GM19099 (cell line): ENCODE measurements around the gene RAB23.

Source experiments
- POLR2A ChIP-seq: IDR thresholded peaks from 3 replicates; pipeline ENCODE4 v1.6.1; 2011; ENCODE audit warnings: low read depth; ENCODE audit not compliant: insufficient read length; ENCODE audit errors: extremely low read depth

RAB23 gene

GRCh38 chr6:57138026-57138425, 84.1 kb downstream of the RAB23 start:
- no peak for TF ChIP-seq POLR2A

GRCh38 chr6:57137350-57137749, 84.8 kb downstream of the RAB23 start:
- TF ChIP-seq POLR2A: no peak
